Measurements from ENCODE around the gene DAND5. TPM values are rescaled to one million over a fixed set of nuclear protein-coding genes. Genes with fewer than 3 reads are reported as not detected.

DAND5 gene
- total and polyA plus RNA-seq, 2 of the 13 experiments (the other 11 are each of a cell fraction or from before 2014, with no cell fraction given): 0.04 TPM; not detected in 1

DNA sequence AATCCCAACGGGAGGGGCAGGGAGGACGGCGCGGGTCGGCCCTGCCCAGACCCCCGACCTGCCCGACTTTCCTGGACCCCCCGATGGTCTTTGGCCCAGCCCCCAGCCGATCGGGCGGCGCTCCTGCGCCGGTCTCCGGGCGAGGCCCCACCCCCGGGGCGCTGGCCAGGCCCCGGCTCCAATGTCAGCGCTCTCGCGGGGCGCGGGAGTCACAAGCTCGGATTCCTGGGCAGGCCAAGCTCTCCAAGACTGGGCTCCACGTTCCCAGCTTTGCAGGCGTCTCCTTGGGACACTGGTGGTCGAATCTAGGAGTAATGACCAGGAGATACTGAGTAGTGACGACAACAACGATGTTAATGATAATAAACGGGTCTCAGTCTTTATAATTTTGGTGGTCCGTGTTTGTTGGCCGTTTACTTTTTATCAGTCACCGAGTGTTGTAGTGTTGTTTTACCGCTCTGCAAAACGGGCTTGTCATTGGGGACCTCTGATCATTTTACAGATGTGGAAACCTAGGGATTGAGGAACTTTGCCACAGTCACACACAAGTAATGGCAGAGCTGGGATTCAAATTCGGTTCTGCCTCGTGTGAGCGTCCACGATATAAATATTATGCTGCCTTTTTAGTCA lies 23.2 kb upstream of the DAND5 start (continued):
- TF ChIP-seq AHDC1 (CRISPR knock-in tag; IDR thresholded peaks at IDR 0.05; ENCODE audit: borderline replicate concordance) (0 out of 2 replicates have a peak, but pooled peaks have one; percentile 4), DR1 (CRISPR knock-in tag; IDR thresholded peaks at IDR 0.05) (no peak), MYC (CRISPR knock-in tag; IDR thresholded peaks at IDR 0.05; ENCODE audit: borderline replicate concordance) (no peak), PRDM4 (CRISPR knock-in tag; IDR thresholded peaks at IDR 0.05; ENCODE audit: borderline replicate concordance) (no peak), ERF (CRISPR knock-in tag; IDR thresholded peaks at IDR 0.05) (no peak)
- TF ChIP-seq, protein P1, sequence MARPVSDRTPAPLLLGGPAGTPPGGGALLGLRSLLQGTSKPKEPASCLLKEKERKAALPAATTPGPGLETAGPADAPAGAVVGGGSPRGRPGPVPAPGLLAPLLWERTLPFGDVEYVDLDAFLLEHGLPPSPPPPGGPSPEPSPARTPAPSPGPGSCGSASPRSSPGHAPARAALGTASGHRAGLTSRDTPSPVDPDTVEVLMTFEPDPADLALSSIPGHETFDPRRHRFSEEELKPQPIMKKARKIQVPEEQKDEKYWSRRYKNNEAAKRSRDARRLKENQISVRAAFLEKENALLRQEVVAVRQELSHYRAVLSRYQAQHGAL (CRISPR knock-in tag; IDR thresholded peaks at IDR 0.05; ENCODE audit: not compliant biosample characterization): no peak
- TF ChIP-seq, protein P2, sequence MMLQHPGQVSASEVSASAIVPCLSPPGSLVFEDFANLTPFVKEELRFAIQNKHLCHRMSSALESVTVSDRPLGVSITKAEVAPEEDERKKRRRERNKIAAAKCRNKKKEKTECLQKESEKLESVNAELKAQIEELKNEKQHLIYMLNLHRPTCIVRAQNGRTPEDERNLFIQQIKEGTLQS (CRISPR knock-in tag; IDR thresholded peaks at IDR 0.05): no peak
- TF ChIP-seq, protein P3, sequence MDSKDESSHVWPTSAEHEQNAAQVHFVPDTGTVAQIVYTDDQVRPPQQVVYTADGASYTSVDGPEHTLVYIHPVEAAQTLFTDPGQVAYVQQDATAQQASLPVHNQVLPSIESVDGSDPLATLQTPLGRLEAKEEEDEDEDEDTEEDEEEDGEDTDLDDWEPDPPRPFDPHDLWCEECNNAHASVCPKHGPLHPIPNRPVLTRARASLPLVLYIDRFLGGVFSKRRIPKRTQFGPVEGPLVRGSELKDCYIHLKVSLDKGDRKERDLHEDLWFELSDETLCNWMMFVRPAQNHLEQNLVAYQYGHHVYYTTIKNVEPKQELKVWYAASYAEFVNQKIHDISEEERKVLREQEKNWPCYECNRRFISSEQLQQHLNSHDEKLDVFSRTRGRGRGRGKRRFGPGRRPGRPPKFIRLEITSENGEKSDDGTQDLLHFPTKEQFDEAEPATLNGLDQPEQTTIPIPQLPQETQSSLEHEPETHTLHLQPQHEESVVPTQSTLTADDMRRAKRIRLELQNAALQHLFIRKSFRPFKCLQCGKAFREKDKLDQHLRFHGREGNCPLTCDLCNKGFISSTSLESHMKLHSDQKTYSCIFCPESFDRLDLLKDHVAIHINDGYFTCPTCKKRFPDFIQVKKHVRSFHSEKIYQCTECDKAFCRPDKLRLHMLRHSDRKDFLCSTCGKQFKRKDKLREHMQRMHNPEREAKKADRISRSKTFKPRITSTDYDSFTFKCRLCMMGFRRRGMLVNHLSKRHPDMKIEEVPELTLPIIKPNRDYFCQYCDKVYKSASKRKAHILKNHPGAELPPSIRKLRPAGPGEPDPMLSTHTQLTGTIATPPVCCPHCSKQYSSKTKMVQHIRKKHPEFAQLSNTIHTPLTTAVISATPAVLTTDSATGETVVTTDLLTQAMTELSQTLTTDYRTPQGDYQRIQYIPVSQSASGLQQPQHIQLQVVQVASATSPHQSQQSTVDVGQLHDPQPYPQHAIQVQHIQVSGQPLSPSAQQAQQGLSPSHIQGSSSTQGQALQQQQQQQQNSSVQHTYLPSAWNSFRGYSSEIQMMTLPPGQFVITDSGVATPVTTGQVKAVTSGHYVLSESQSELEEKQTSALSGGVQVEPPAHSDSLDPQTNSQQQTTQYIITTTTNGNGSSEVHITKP (CRISPR knock-in tag; IDR thresholded peaks at IDR 0.05; ENCODE audit: low read depth): no peak
- TF ChIP-seq, protein P4, sequence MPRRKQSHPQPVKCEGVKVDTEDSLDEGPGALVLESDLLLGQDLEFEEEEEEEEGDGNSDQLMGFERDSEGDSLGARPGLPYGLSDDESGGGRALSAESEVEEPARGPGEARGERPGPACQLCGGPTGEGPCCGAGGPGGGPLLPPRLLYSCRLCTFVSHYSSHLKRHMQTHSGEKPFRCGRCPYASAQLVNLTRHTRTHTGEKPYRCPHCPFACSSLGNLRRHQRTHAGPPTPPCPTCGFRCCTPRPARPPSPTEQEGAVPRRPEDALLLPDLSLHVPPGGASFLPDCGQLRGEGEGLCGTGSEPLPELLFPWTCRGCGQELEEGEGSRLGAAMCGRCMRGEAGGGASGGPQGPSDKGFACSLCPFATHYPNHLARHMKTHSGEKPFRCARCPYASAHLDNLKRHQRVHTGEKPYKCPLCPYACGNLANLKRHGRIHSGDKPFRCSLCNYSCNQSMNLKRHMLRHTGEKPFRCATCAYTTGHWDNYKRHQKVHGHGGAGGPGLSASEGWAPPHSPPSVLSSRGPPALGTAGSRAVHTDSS (CRISPR knock-in tag; conservative IDR thresholded peaks at IDR 0.05): no peak

Measured in HepG2 (cell line).